ENCODE results near the gene KREMEN1.

- TF ChIP-seq FOXP2 (optimal IDR thresholded peaks at IDR 0.05; ENCODE audit: control extremely low read depth, extremely low read length, insufficient read depth) (no peak), POLR2AphosphoS5 (IDR thresholded peaks at IDR 0.05; ENCODE audit: borderline replicate concordance, low read depth, low read length) (no peak)
These were observed 79.5 kb downstream of the KREMEN1 start for GRCh38 chr22:29152045-29152953.

Data from SK-N-MC (cell line).